Measurements from ENCODE around the gene ATRN.

Gene ATRN

GRCh38 chr20:3680701-3681351 is 210.0 kb downstream of the ATRN start:
- H3K27me3 ChIP-seq (replicated peaks; ENCODE audit: control insufficient read depth, insufficient read depth, low read length) = no peaks in the 10 kb centered on the region; the same call in 1 of the 2 replicates
- DNase-seq (ENCODE audit: extremely low read depth, insufficient read length) = no peak
- no peak for TF ChIP-seq CTCF (IDR thresholded peaks at IDR 0.05; ENCODE audit: insufficient read depth, low read length, poor library complexity, severe bottlenecking)
- H3K36me3 ChIP-seq (ENCODE audit: control insufficient read depth, insufficient read depth, low read length) = no peaks in the 10 kb centered on the region
- H3K4me3 ChIP-seq (replicated peaks; ENCODE audit: low read depth, low read length) = no peak overlapping the region

- TF ChIP-seq CTCF (IDR thresholded peaks at IDR 0.05; ENCODE audit: insufficient read depth, low read length, poor library complexity, severe bottlenecking) = no peak
- Histone ChIP-seq H3K4me3 (replicated peaks; ENCODE audit: low read depth, low read length) (no peak overlapping the region), H3K36me3 (ENCODE audit: control insufficient read depth, insufficient read depth, low read length) (no peaks in the 10 kb centered on the region), H3K27me3 (replicated peaks; ENCODE audit: control insufficient read depth, insufficient read depth, low read length) (no peaks in the 10 kb centered on the region; the same call in 1 of the 2 replicates)
- DNase-seq (ENCODE audit: extremely low read depth, insufficient read length) = no peak
Measured at GRCh38 chr20:3681352-3681930, 210.6 kb downstream of the ATRN start.

GRCh38 chr20:3681931-3682781 is 211.3 kb downstream of the ATRN start, which contains the start of gene ADAM33:
ADAM33 (minus strand) TSS chr20:3682010; CDS start chr20:3682004, 6 bp downstream.
- Histone ChIP-seq H3K27me3 (replicated peaks; ENCODE audit: control insufficient read depth, insufficient read depth, low read length) (no peaks in the 10 kb centered on the region; the same call in 1 of the 2 replicates), H3K4me3 (replicated peaks; ENCODE audit: low read depth, low read length) (no peak within 1 kb of the TSS), H3K36me3 (ENCODE audit: control insufficient read depth, insufficient read depth, low read length) (no peaks in the 10 kb centered on the region)
- no peak for TF ChIP-seq CTCF (IDR thresholded peaks at IDR 0.05; ENCODE audit: insufficient read depth, low read length, poor library complexity, severe bottlenecking)
- no peak for DNase-seq (ENCODE audit: extremely low read depth, insufficient read length)

- H3K36me3 ChIP-seq (ENCODE audit: control insufficient read depth, insufficient read depth, low read length) = no peaks in the 10 kb centered on the region
- no peak for DNase-seq (ENCODE audit: extremely low read depth, insufficient read length)
- no peaks in the 10 kb centered on the region; the same call in 1 of the 2 replicates for H3K27me3 ChIP-seq (replicated peaks; ENCODE audit: control insufficient read depth, insufficient read depth, low read length)
- TF ChIP-seq CTCF (IDR thresholded peaks at IDR 0.05; ENCODE audit: insufficient read depth, low read length, poor library complexity, severe bottlenecking) = no peak
- H3K4me3 ChIP-seq (replicated peaks; ENCODE audit: low read depth, low read length) = no peak overlapping the region
Measured at GRCh38 chr20:3685341-3685740, 214.5 kb downstream of the ATRN start.

- DNase-seq (ENCODE audit: extremely low read depth, insufficient read length) = no peak
- TF ChIP-seq CTCF (IDR thresholded peaks at IDR 0.05; ENCODE audit: insufficient read depth, low read length, poor library complexity, severe bottlenecking) = no peak
- Histone ChIP-seq H3K4me3 (replicated peaks; ENCODE audit: low read depth, low read length) (no peak overlapping the region), H3K36me3 (ENCODE audit: control insufficient read depth, insufficient read depth, low read length) (no peaks in the 10 kb centered on the region), H3K27me3 (replicated peaks; ENCODE audit: control insufficient read depth, insufficient read depth, low read length) (no peaks in the 10 kb centered on the region)
Measured at GRCh38 chr20:3686421-3686820, 215.6 kb downstream of the ATRN start.
